ENCODE measurements around the gene PCDH12.

DNA sequence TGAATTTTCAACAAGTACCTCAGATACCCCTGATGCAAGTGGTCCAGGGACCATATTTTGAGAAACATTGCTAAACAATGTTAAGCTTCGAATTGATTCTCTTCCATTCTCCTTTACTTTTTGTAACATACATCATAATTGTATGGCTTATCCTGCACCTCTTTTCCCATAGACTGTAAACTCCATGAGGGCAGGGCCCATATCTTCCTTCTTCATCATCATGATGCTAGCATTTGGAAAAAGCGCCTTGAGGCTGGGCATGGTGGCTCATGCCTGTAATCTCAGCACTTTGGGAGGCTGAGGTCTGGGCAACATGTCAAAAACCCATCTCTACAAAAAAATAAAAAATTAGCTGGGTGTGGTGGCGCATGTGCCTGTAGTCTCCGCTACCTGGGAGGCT, 48.8 kb downstream of the PCDH12 start:
- TF ChIP-seq, protein P1, sequence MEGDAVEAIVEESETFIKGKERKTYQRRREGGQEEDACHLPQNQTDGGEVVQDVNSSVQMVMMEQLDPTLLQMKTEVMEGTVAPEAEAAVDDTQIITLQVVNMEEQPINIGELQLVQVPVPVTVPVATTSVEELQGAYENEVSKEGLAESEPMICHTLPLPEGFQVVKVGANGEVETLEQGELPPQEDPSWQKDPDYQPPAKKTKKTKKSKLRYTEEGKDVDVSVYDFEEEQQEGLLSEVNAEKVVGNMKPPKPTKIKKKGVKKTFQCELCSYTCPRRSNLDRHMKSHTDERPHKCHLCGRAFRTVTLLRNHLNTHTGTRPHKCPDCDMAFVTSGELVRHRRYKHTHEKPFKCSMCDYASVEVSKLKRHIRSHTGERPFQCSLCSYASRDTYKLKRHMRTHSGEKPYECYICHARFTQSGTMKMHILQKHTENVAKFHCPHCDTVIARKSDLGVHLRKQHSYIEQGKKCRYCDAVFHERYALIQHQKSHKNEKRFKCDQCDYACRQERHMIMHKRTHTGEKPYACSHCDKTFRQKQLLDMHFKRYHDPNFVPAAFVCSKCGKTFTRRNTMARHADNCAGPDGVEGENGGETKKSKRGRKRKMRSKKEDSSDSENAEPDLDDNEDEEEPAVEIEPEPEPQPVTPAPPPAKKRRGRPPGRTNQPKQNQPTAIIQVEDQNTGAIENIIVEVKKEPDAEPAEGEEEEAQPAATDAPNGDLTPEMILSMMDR (IDR thresholded peaks at IDR 0.05; ENCODE audit: extremely low read depth in 1 of 2, insufficient read depth in 1 of 2, low read depth in 1 of 2, low read length in 2 of 2) = no peak
- no peak for TF ChIP-seq POLR2A (IDR thresholded peaks at IDR 0.05; ENCODE audit: low read depth, low read length)
- no peak for TF ChIP-seq POLR2AphosphoS5 (IDR thresholded peaks at IDR 0.05; ENCODE audit: insufficient read depth, low read depth, low read length)
- TF ChIP-seq EZH2 (IDR thresholded peaks at IDR 0.05; ENCODE audit: borderline replicate concordance, low read depth, low read length, severe bottlenecking) = no peak
- TF ChIP-seq MYC (IDR thresholded peaks at IDR 0.05; ENCODE audit: low read depth, low read length) = no peak
- TF ChIP-seq JUN (IDR thresholded peaks at IDR 0.05; ENCODE audit: borderline replicate concordance, insufficient read depth, insufficient read length, low read depth) = no peak
- no peak for TF ChIP-seq GATA2 (IDR thresholded peaks at IDR 0.05; ENCODE audit: insufficient read depth, insufficient read length, low read depth, low read length)
- no peak for TF ChIP-seq MAX (IDR thresholded peaks at IDR 0.05; ENCODE audit: insufficient read depth, insufficient read length)
